Panc1 (cell line): ENCODE measurements around the gene MAPK10.

Source experiments
- CTCF ChIP-seq: fragments of 450-650 bp; IDR thresholded peaks from 2 replicates; pipeline ENCODE4 v1.5.1; 2017; ENCODE audit warnings: mild to moderate bottlenecking
- POLR2AphosphoS5 ChIP-seq: IDR thresholded peaks from 2 replicates; pipeline ENCODE4 v1.6.1; 2012; ENCODE audit warnings: mild to moderate bottlenecking, low read depth, low read length, moderate library complexity
- REST ChIP-seq, 2 experiments: IDR thresholded peaks; 2 replicates each; pipeline ENCODE4 v1.6.1; 2011 to 2012; ENCODE audit warnings: low read depth in 2 of 2, control low read depth in 1 of 2, low read length in 1 of 2, mild to moderate bottlenecking in 1 of 2, moderate library complexity in 1 of 2; ENCODE audit not compliant: insufficient read depth in 1 of 2

GRCh38 chr4:86315579-86315978, 44.3 kb downstream of the MAPK10 start:
- TF ChIP-seq CTCF (no peak), REST (IDR thresholded peaks at IDR 0.05; ENCODE audit: insufficient read depth in 1 of 2, low read depth in 2 of 2, low read length in 1 of 2) (no peak), POLR2AphosphoS5 (no peak)
